ENCODE results near the gene GATA3.

- TF ChIP-seq CTCF (IDR thresholded peaks at IDR 0.05 in 4 of 5, conservative IDR thresholded peaks at IDR 0.05 in 1 of 5): no peak
- TF ChIP-seq POLR2A (IDR thresholded peaks at IDR 0.05): no peak
Observed at GRCh38 chr10:8061274-8062211, 7.1 kb downstream of the GATA3 start.

All from gastrocnemius medialis (tissue), 4 donors.